Liver (tissue), 3 donors: ENCODE data around the gene RASSF6.

Experiments used
- EGR1 ChIP-seq, 2 donors: IDR thresholded peaks; 2 replicates each; pipeline ENCODE4 v1.6.1; 2016 to 2018; ENCODE audit warnings: antibody characterized with exemption in 2 of 2, low read depth in 2 of 2
- TF ChIP-seq, protein P1 (sequence below): fragments of 150-350 bp; IDR thresholded peaks from 2 replicates; pipeline ENCODE4 v1.5.1; 2017; ENCODE audit warnings: improper control_type of control experiment, low read depth, low read length; ENCODE audit not compliant: missing input control
- donor health status: healthy.
- donor health status: healthy.

DNA sequence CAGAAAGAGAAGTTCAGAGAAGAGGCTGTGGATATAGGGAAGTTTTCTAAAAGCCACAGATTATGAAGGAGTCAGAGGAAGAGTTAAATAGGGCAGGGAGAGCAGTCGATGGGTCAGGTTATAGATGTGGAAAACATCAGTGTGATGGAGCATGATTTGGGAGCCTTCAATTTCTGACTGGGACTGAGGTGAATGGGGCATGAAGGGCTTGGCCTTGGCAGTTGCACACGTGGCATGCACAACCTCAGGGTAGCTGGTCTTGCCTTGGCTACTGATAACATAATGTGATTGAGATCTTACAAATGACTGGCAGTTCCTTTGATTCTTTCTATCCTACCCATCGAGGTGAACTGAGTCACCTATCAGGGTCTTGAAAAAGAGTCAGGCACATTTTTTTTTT, 79.0 kb downstream of the RASSF6 start:
- TF ChIP-seq, protein P1, sequence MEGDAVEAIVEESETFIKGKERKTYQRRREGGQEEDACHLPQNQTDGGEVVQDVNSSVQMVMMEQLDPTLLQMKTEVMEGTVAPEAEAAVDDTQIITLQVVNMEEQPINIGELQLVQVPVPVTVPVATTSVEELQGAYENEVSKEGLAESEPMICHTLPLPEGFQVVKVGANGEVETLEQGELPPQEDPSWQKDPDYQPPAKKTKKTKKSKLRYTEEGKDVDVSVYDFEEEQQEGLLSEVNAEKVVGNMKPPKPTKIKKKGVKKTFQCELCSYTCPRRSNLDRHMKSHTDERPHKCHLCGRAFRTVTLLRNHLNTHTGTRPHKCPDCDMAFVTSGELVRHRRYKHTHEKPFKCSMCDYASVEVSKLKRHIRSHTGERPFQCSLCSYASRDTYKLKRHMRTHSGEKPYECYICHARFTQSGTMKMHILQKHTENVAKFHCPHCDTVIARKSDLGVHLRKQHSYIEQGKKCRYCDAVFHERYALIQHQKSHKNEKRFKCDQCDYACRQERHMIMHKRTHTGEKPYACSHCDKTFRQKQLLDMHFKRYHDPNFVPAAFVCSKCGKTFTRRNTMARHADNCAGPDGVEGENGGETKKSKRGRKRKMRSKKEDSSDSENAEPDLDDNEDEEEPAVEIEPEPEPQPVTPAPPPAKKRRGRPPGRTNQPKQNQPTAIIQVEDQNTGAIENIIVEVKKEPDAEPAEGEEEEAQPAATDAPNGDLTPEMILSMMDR = no peak
- TF ChIP-seq EGR1 (IDR thresholded peaks at IDR 0.05; ENCODE audit: low read depth in 2 of 2) = no peak
